H1 (cell line): ENCODE measurements around the gene ATP5MC3. TPM values are rescaled to one million over a fixed set of nuclear protein-coding genes. Genes with fewer than 3 reads are reported as not detected.

ENCODE experiments used
- CTCF ChIA-PET: fragments of 300-600 bp; sonication (Branson Sonifier 250); formaldehyde crosslinking; loops from one replicate; lab custom pipeline; 2021; ENCODE audit not compliant: partially characterized antibody; lab: Charles Lee
- POLR2A ChIA-PET: fragments of 300-600 bp; sonication (Branson Sonifier 250); formaldehyde crosslinking; loops from one replicate; lab custom pipeline; 2021; ENCODE audit warnings: inconsistent platforms; ENCODE audit not compliant: partially characterized antibody; lab: Charles Lee
- DNase-seq, 2 experiments: peaks; one replicate each; pipeline versions ENCODE4 v3.0.0 to v3.0.0-alpha.2; 2010 to 2022; ENCODE audit warnings: low spot score in 2 of 2, low read depth in 1 of 2, mixed read lengths in 1 of 2
- FAIRE-seq: peaks from 2 replicates; lab custom pipeline; 2011; peaks lifted over from hg19 to GRCh38; lab: Jason Lieb, UNC
- H2AFZ ChIP-seq: 2 replicates; pipeline ENCODE4 v1.8.1; 2012; ENCODE audit warnings: low read length, inconsistent platforms
- H2AK5ac ChIP-seq: 2 replicates; pipeline ENCODE4 v1.6.1; 2013; ENCODE audit warnings: low read depth, low read length
- H2BK120ac ChIP-seq: replicated peaks from 2 replicates; pipeline ENCODE3; 2013; ENCODE audit warnings: low read depth, low read length, inconsistent platforms
- H2BK12ac ChIP-seq: 2 replicates; pipeline ENCODE4 v1.6.1; 2013; ENCODE audit warnings: low read depth, low read length
- H2BK15ac ChIP-seq: 2 replicates; pipeline ENCODE4 v1.6.1; 2013; ENCODE audit warnings: low read length
- H2BK20ac ChIP-seq: 2 replicates; pipeline ENCODE4 v1.6.1; 2013; ENCODE audit warnings: low read length
- H2BK5ac ChIP-seq: 2 replicates; pipeline ENCODE4 v1.6.1; 2013; ENCODE audit warnings: low read depth, low read length
- H3K14ac ChIP-seq: 2 replicates; pipeline ENCODE4 v1.6.1; 2013; ENCODE audit warnings: inconsistent platforms; ENCODE audit not compliant: insufficient read length
- H3K18ac ChIP-seq: 2 replicates; pipeline ENCODE4 v1.6.1; 2013; ENCODE audit warnings: low read length; ENCODE audit errors: extremely low read depth
- H3K23ac ChIP-seq: 2 replicates; pipeline ENCODE4 v1.6.1; 2013; ENCODE audit warnings: inconsistent platforms; ENCODE audit not compliant: insufficient read length
- H3K23me2 ChIP-seq: 2 replicates; pipeline ENCODE4 v1.6.1; 2013; ENCODE audit warnings: low read depth, low read length
- H3K27ac ChIP-seq: 2 replicates; pipeline ENCODE4 v1.6.1; 2011; ENCODE audit warnings: low read depth, low read length, inconsistent platforms
- H3K27me3 ChIP-seq, 4 experiments: replicated peaks in 1 of 4; 1 replicate in 1 of 4; 2 replicates in 3 of 4; pipeline versions ENCODE4 v1.6.1 to v1.8.1; 2011 to 2013; ENCODE audit warnings: low read length in 3 of 4, mild to moderate bottlenecking in 3 of 4, inconsistent platforms in 2 of 4, mixed read lengths in 2 of 4, moderate library complexity in 1 of 4; ENCODE audit not compliant: control insufficient read depth in 3 of 4, insufficient read depth in 3 of 4; ENCODE audit errors: extremely low read depth in 1 of 4
- H3K36me3 ChIP-seq, 4 experiments: 2 replicates each; pipeline versions ENCODE4 v1.6.1 to v1.8.1; 2011 to 2013; ENCODE audit warnings: mild to moderate bottlenecking in 4 of 4, low read length in 3 of 4, moderate library complexity in 2 of 4, control low read depth in 1 of 4, inconsistent platforms in 1 of 4; ENCODE audit not compliant: insufficient read depth in 4 of 4, control insufficient read depth in 2 of 4
- H3K4ac ChIP-seq: replicated peaks from 2 replicates; pipeline ENCODE3; 2013; ENCODE audit warnings: low read length, low read depth, mixed read lengths, inconsistent platforms; ENCODE audit not compliant: insufficient read length
- H3K4me1 ChIP-seq, 4 experiments: replicated peaks in 1 of 4; 1 replicate in 1 of 4; 2 replicates in 3 of 4; pipeline versions ENCODE4 v1.6.1 to v1.8.1; 2011 to 2013; ENCODE audit warnings: low read length in 3 of 4, inconsistent platforms in 2 of 4, mixed read lengths in 1 of 4; ENCODE audit not compliant: insufficient read depth in 4 of 4, control insufficient read depth in 3 of 4
- H3K4me2 ChIP-seq, 2 experiments: 2 replicates each; pipeline versions ENCODE4 v1.6.1 to v1.8.1; 2011 to 2013; ENCODE audit warnings: low read depth in 2 of 2, low read length in 2 of 2, control low read depth in 1 of 2, inconsistent platforms in 1 of 2, mild to moderate bottlenecking in 1 of 2; ENCODE audit not compliant: insufficient read depth in 1 of 2
- H3K4me3 ChIP-seq, 4 experiments: fragments of 200-600, 300-600 bp in 1 of 4; sonication (generic), shearing (Covaris generic), sonication (Bioruptor Twin) in 1 of 4; 2 replicates each; pipeline versions ENCODE4 v1.5.1 to v1.8.1; 2011 to 2016; ENCODE audit warnings: low read length in 4 of 4, low read depth in 3 of 4, control low read depth in 2 of 4, inconsistent platforms in 2 of 4, mild to moderate bottlenecking in 2 of 4, mixed read lengths in 1 of 4, moderate library complexity in 1 of 4; ENCODE audit not compliant: insufficient read depth in 2 of 4; ENCODE audit errors: extremely low read depth in 1 of 4
- H3K56ac ChIP-seq: replicated peaks from 2 replicates; pipeline ENCODE3; 2013; ENCODE audit warnings: low read depth, mild to moderate bottlenecking, mixed read lengths, low read length, inconsistent platforms; ENCODE audit not compliant: insufficient read length
- H3K79me1 ChIP-seq: 2 replicates; pipeline ENCODE4 v1.6.1; 2013; ENCODE audit warnings: low read depth, low read length, control low read depth
- H3K79me2 ChIP-seq, 2 experiments: 2 replicates each; pipeline versions ENCODE4 v1.6.1 to v1.8.1; 2012 to 2013; ENCODE audit warnings: low read length in 2 of 2, mild to moderate bottlenecking in 2 of 2, inconsistent platforms in 1 of 2; ENCODE audit not compliant: insufficient read depth in 2 of 2, control insufficient read depth in 1 of 2
- H3K9ac ChIP-seq, 4 experiments: replicated peaks in 1 of 4; 1 replicate in 1 of 4; 2 replicates in 3 of 4; pipeline versions ENCODE4 v1.6.1 to v1.8.1; 2011 to 2013; ENCODE audit warnings: low read depth in 3 of 4, low read length in 3 of 4, control low read depth in 2 of 4, mild to moderate bottlenecking in 2 of 4, moderate library complexity in 2 of 4, inconsistent platforms in 1 of 4; ENCODE audit errors: extremely low read depth in 1 of 4
- H3K9me3 ChIP-seq, 2 experiments: 2 replicates each; pipeline versions ENCODE4 v1.6.1 to v1.8.1; 2012 to 2013; ENCODE audit warnings: mild to moderate bottlenecking in 2 of 2, moderate library complexity in 2 of 2, control low read depth in 1 of 2, inconsistent platforms in 1 of 2, low read depth in 1 of 2, low read length in 1 of 2, mixed read lengths in 1 of 2; ENCODE audit not compliant: insufficient read depth in 2 of 2
- H4K20me1 ChIP-seq, 2 experiments: replicated peaks in 1 of 2; 2 replicates each; pipeline versions ENCODE3 to v1.8.1; 2011 to 2013; ENCODE audit warnings: inconsistent platforms in 2 of 2, low read length in 2 of 2, mild to moderate bottlenecking in 1 of 2; ENCODE audit not compliant: insufficient read depth in 2 of 2, control insufficient read depth in 1 of 2
- H4K5ac ChIP-seq: 2 replicates; pipeline ENCODE4 v1.6.1; 2013; ENCODE audit warnings: low read length, low read depth, mixed read lengths, inconsistent platforms; ENCODE audit not compliant: insufficient read length
- H4K8ac ChIP-seq: 2 replicates; pipeline ENCODE4 v1.8.0; 2013; ENCODE audit warnings: mild to moderate bottlenecking, moderate library complexity, low read length, inconsistent platforms; ENCODE audit not compliant: insufficient read depth; ENCODE audit errors: extremely low read depth
- H4K91ac ChIP-seq: replicated peaks from 2 replicates; pipeline ENCODE3; 2013; ENCODE audit warnings: low read length, mixed read lengths, inconsistent platforms; ENCODE audit not compliant: insufficient read length
- CREB1 ChIP-seq: IDR thresholded peaks from 2 replicates; pipeline ENCODE4 v1.6.1; 2012; ENCODE audit warnings: inconsistent platforms
- NANOG ChIP-seq: IDR thresholded peaks from 2 replicates; pipeline ENCODE4 v1.6.1; 2011; ENCODE audit warnings: low read length, low read depth, mild to moderate bottlenecking, inconsistent platforms; ENCODE audit not compliant: insufficient read depth, poor library complexity, severe bottlenecking
- TEAD4 ChIP-seq: IDR thresholded peaks from 2 replicates; pipeline ENCODE4 v1.6.1; 2012; ENCODE audit warnings: low read depth, low read length, inconsistent platforms, mixed read lengths
- ZNF274 ChIP-seq: IDR thresholded peaks from 2 replicates; pipeline ENCODE4 v1.7.0; 2012; ENCODE audit warnings: low read length, borderline replicate concordance; ENCODE audit errors: extremely low read depth
- WGBS, 2 experiments: shearing (Covaris generic) in 1 of 2; methylation state at CpG; one replicate each; pipeline versions ENCODE4 v1.1.6 to v1.1.7; 2013 to 2015; ENCODE audit warnings: low lambda C conversion rate in 2 of 2, mixed read lengths in 2 of 2, inconsistent platforms in 1 of 2, low coverage in 1 of 2, missing lambda C conversion rate in 1 of 2; ENCODE audit not compliant: insufficient replicate concordance in 2 of 2, insufficient coverage in 1 of 2, insufficient read length in 1 of 2; ENCODE audit errors: extremely low coverage in 1 of 2, missing lambda C conversion rate in 1 of 2; 5-methylcytosine and 5-hydroxymethylcytosine counted together
- polyA plus RNA-seq, 7 experiments: library from polyadenylated mRNA; depleted of rRNA in 3 of 7; stranded (reverse) in 5 of 7; unstranded in 2 of 7; fragments of >200 nt in 5 of 7; fragments of 200-250 nt in 2 of 7; gene quantifications; 1 replicate in 5 of 7; 2 replicates in 1 of 7; 4 replicates in 1 of 7; pipeline versions ENCODE4 v1.2.1 to v1.2.3, GENCODE V29; 2011 to 2013; ENCODE audit warnings: missing spikeins in 2 of 7, mixed read lengths in 2 of 7
- total RNA-seq: library from RNA; stranded (reverse); fragmentation: NEBNext Ultra II Directional; extraction: Animal tissue kit (Norgen Biotek cat#: 25700); gene quantifications from 2 replicates; pipeline ENCODE4 v1.2.1, GENCODE V29; 2021
- TF ChIP-seq, protein P1 (sequence below): IDR thresholded peaks from 2 replicates; pipeline ENCODE4 v1.6.1; 2012; ENCODE audit warnings: low read length, inconsistent platforms

ATP5MC3 gene
- total and polyA plus RNA-seq, 2 of the 8 experiments (the other 6 are each of a cell fraction or from before 2014, with no cell fraction given): 320 to 856 TPM

DNA sequence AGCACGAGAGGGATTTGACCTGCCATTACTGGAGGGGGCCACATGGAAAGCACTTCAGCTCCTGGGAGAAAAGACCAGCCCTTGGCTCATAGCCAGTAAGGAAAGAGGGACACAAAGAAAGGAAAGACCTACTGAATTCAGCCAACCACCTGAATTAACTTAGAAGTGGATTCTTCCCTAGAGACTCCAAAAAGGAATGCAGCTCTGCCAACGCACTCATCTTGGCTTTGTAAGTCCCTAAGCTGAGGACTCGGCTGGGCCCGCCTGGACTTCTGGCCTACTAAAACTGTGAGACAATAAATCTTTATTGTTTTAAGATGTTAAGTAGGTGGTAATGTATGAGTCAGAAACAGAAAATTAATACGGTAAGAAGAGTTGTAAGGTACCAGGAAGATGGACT is 25.0 kb downstream of the ATP5MC3 start:
- Histone ChIP-seq H3K4me2 (no peak overlapping the region; a peak in 1 of 4 replicates), H3K4ac (no peak overlapping the region), H2BK15ac (no peak overlapping the region), H3K18ac (no peak overlapping the region), H3K14ac (no peak overlapping the region), H3K23me2 (no peaks in the 10 kb centered on the region), H3K4me3 (no peak overlapping the region), H3K79me1 (peaks cover 6% of the 10 kb centered on the region; the same call in 1 of the 2 replicates), H2BK5ac (no peak overlapping the region), H3K4me1 (peaks cover 0 to 4% (median 0%) of the 10 kb centered on the region in 4 experiments; a peak in 1 of 7 replicates), H3K27me3 (no peaks in the 10 kb centered on the region), H3K56ac (no peak overlapping the region), H2AK5ac (no peak overlapping the region), H3K9me3 (no peaks in the 10 kb centered on the region), H4K8ac (no peak overlapping the region), H4K91ac (no peak overlapping the region), H2BK120ac (no peak overlapping the region), H2BK20ac (no peak overlapping the region), H3K9ac (no peak overlapping the region), H3K23ac (no peak overlapping the region), H3K36me3 (peaks cover 0 to 4% (median 0%) of the 10 kb centered on the region in 4 experiments; a peak in 1 of 8 replicates), H3K79me2 (peaks cover 23 to 94% of the 10 kb centered on the region in 2 experiments), H2AFZ (no peak overlapping the region), H2BK12ac (no peak overlapping the region), H4K20me1 (peaks cover 4 to 10% of the 10 kb centered on the region in 2 experiments), H4K5ac (no peak overlapping the region), H3K27ac (0 out of 2 replicates have a peak overlapping the region, but pooled peaks have one; percentile 12)
- TF ChIP-seq ZNF274: no peak
- TF ChIP-seq, protein P1, sequence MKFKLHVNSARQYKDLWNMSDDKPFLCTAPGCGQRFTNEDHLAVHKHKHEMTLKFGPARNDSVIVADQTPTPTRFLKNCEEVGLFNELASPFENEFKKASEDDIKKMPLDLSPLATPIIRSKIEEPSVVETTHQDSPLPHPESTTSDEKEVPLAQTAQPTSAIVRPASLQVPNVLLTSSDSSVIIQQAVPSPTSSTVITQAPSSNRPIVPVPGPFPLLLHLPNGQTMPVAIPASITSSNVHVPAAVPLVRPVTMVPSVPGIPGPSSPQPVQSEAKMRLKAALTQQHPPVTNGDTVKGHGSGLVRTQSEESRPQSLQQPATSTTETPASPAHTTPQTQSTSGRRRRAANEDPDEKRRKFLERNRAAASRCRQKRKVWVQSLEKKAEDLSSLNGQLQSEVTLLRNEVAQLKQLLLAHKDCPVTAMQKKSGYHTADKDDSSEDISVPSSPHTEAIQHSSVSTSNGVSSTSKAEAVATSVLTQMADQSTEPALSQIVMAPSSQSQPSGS: no peak
- TF ChIP-seq NANOG: no peak
- no peak for TF ChIP-seq TEAD4
- no peak for TF ChIP-seq CREB1
- ChIA-PET CTCF (interaction anchor here (0.7 kb wide), 1 partner anchor 9 kb away, joined by 3 read pairs; no protein-coding TSS in a partner anchor), POLR2A (interaction anchor here (0.7 to 1.6 kb wide), 3 partner anchors 11 to 151 kb away, joined by 3 to 4 read pairs (median 3); no protein-coding TSS in a partner anchor)
- DNase-seq (no peak), FAIRE-seq (no peak)
- WGBS, 2 experiments: 90% methylated on average over 5 of the region's 5 CpGs; no CpG with 5 or more reads in 1 of the 2 experiments
